Pancreas (tissue), 10 donors: ENCODE results near the gene IQCK. TPM values are rescaled to one million over a fixed set of nuclear protein-coding genes. Genes with fewer than 3 reads are reported as not detected.
A peak's percentile ranks its signal among the peaks of the same experiment; 100 is the strongest.

ENCODE experiments used
- ATAC-seq, 4 donors: fragments of 200-7000 bp; cut with Tn5 transposase; one replicate each; pipeline versions ENCODE4 v1.8.0 to v1.9.1; 2020; ENCODE audit warnings: mild to moderate bottlenecking in 4 of 4, moderate library complexity in 4 of 4
- DNase-seq, 6 donors: peaks; one replicate each; pipeline ENCODE4 v3.0.0-alpha.2; 2020
- FAIRE-seq: peaks from 2 replicates; lab custom pipeline; 2012; peaks lifted over from hg19 to GRCh38; lab: Jason Lieb, UNC
- H3K27ac ChIP-seq, 4 donors: fragments of 200-600 bp; sonication (generic); 1 replicate in 3 of 4; 2 replicates in 1 of 4; pipeline versions ENCODE4 v1.5.0 to v1.8.0; 2020
- H3K27me3 ChIP-seq, 4 donors: fragments of 200-600 bp; one replicate each; pipeline ENCODE4 v1.8.0; 2021
- H3K36me3 ChIP-seq, 3 donors: fragments of 200-600 bp; sonication (generic) in 1 of 3; one replicate each; pipeline versions ENCODE4 v1.5.0 to v1.8.0; 2020 to 2021
- H3K4me1 ChIP-seq, 3 donors: fragments of 200-600 bp; one replicate each; pipeline ENCODE4 v1.8.0; 2021
- H3K4me3 ChIP-seq, 4 donors: fragments of 200-600 bp; sonication (generic) in 2 of 4; one replicate each; pipeline versions ENCODE4 v1.5.0 to v1.8.0; 2020 to 2021
- H3K9me3 ChIP-seq, 4 donors: fragments of 200-600 bp; one replicate each; pipeline ENCODE4 v1.8.0; 2021
- WGBS, 2 donors: extraction: QIAGEN DNeasy Blood & Tissue Kit; methylation state at CpG; one replicate each; pipeline ENCODE4 v1.1.7; 2013; 5-methylcytosine and 5-hydroxymethylcytosine counted together
- intact Hi-C, 3 donors: fragments of 100-400 bp; cut with DNase I; formaldehyde crosslinking; loops; one replicate each; pipeline versions ENCODE4 v1.11.1 to v1.14.2; 2022
- polyA plus RNA-seq, 2 donors: library from polyadenylated mRNA; stranded (reverse); fragments of 200-250 nt; gene quantifications; one replicate each; pipeline ENCODE4 v1.2.3, GENCODE V29; 2013
- total RNA-seq, 6 donors: library from RNA; stranded (reverse); fragmentation: NEBNext Ultra II Directional in 4 of 6; extraction: Animal tissue kit (Norgen Biotek cat#: 25700) in 4 of 6; gene quantifications; one replicate each; pipeline versions ENCODE4 v1.2.1 to v1.2.4, GENCODE V29; 2021 to 2023
- TF ChIP-seq, protein P1 (sequence below), 4 donors: fragments of 200-600 bp; sonication (generic) in 3 of 4; IDR thresholded peaks; one replicate each; pipeline versions ENCODE4 v1.5.0 to v1.8.0; 2021; ENCODE audit warnings: antibody characterized with exemption in 4 of 4
- donor health status: healthy with polysubstance abuse.
- donor health status: DM: no; HTN: no; CAD: no; lungs with moderate emphysema.
- donor health status: DM: no; HTN: no; CAD: no.
- donor health status: control.
- donor health status: control.
- donor health status: Bipolar disorder and iron deficiency.
- donor health status: DM: yes; HTN: yes; CAD: no.
- donor health status: DM: no; HTN: no; CAD: no.
- donor health status: DM: no; HTN: no; CAD: no.
- donor health status: DM: yes; HTN: yes; CAD: no.

IQCK gene
- total and polyA plus RNA-seq, 8 donors: 6.7 to 15.5 (median 10.9) TPM

DNA sequence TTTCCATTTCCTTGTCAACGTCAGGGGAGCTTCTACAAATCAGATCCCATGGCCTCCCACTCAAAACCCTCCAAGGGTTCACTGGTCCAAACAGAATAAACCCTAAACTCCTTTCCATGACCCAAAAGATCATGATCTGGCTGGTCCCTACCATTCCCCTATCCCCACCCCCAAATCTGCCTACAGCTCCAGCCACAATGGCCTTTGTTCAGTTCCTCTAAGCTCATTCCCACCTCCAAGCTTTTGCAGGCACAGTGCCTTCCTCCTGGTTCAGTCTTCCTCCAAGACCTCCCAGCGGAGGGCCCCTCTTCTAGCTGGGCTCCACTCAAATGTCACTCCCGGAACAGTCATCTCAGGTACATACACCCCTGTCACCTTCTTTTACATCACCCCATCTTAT, 164.6 kb downstream of the IQCK start:
- DNase-seq (no peak), ATAC-seq (no peak), FAIRE-seq (no peak)
- H3K9me3 ChIP-seq: no peaks in the 10 kb centered on the region
- TF ChIP-seq, protein P1, sequence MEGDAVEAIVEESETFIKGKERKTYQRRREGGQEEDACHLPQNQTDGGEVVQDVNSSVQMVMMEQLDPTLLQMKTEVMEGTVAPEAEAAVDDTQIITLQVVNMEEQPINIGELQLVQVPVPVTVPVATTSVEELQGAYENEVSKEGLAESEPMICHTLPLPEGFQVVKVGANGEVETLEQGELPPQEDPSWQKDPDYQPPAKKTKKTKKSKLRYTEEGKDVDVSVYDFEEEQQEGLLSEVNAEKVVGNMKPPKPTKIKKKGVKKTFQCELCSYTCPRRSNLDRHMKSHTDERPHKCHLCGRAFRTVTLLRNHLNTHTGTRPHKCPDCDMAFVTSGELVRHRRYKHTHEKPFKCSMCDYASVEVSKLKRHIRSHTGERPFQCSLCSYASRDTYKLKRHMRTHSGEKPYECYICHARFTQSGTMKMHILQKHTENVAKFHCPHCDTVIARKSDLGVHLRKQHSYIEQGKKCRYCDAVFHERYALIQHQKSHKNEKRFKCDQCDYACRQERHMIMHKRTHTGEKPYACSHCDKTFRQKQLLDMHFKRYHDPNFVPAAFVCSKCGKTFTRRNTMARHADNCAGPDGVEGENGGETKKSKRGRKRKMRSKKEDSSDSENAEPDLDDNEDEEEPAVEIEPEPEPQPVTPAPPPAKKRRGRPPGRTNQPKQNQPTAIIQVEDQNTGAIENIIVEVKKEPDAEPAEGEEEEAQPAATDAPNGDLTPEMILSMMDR (IDR thresholded peaks at IDR 0.05): no peak
- no peaks in the 10 kb centered on the region for H3K27me3 ChIP-seq
- intact Hi-C loops: loop anchor here (10.0 kb wide), 2 partner anchors 168 to 288 kb away; partner anchors contain the start of genes IQCK (in 2 of the 3) and KNOP1 (in 2 of the 3)
- WGBS, 2 donors: 67 to 82% methylated on average over 3 of the region's 3 CpGs
- H3K36me3 ChIP-seq: no peaks in the 10 kb centered on the region
- peak overlapping the region in 2 of 4 donors; percentile 74 to 82 for H3K4me3 ChIP-seq
- peaks cover 0 to 13% (median 6%) of the 10 kb centered on the region in 3 donors for H3K4me1 ChIP-seq
- H3K27ac ChIP-seq: peak overlapping the region in 3 of 4 donors; percentile 55 to 82 (median 76)

DNA sequence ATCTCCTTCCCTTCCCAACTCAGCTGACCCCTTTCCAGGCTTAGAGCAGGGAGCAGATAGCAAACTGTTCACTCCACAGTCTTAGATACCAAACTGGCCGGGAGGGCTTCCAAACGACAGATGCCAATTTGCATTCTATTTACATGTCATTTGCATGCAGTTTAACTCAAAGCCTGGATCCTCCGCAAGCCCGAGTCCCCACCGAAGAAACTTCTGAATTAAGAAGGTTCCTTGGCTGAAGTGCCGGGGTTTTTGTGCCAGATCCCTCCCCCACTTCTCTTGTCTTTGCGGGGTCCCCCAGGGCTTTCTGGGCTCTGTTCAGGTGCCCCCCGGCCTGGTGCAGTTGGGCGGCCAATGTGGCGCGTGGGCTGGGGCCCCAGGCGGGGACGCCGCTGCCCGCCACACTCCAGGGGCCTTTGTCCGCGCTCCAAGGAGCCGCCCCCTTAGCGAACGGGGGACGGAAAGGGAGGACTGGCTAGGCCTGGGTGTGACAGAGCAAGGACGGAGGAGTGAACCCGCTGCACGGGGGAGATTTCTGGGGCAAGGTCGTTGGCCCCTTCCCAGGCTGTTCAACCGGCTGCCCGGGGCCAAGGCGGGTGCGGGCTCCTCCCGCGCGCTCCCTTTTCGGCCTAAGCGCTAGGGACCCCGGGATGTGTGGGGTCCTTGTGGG, 165.4 kb downstream of the IQCK start:
- TF ChIP-seq, protein P1 (IDR thresholded peaks at IDR 0.05): no peak
- Histone ChIP-seq H3K4me1 (peaks cover 0 to 13% (median 6%) of the 10 kb centered on the region in 3 donors), H3K4me3 (peak overlapping the region; percentile 38 to 82 (median 68)), H3K36me3 (no peaks in the 10 kb centered on the region), H3K9me3 (no peaks in the 10 kb centered on the region), H3K27me3 (no peaks in the 10 kb centered on the region), H3K27ac (peak overlapping the region in 3 of 4 donors; percentile 55 to 82 (median 76))
- DNase-seq (peak; percentile 34 to 80 (median 50)), ATAC-seq (peak; percentile 15 to 32 (median 26)), FAIRE-seq (no peak)
- intact Hi-C loops: loop anchor here (10.0 kb wide), 2 partner anchors 169 to 289 kb away; partner anchors contain the start of genes IQCK (in 2 of the 3) and KNOP1 (in 2 of the 3)
- 5 to 18% methylated on average over 32 to 35 of the region's 35 CpGs for WGBS, 2 donors

DNA sequence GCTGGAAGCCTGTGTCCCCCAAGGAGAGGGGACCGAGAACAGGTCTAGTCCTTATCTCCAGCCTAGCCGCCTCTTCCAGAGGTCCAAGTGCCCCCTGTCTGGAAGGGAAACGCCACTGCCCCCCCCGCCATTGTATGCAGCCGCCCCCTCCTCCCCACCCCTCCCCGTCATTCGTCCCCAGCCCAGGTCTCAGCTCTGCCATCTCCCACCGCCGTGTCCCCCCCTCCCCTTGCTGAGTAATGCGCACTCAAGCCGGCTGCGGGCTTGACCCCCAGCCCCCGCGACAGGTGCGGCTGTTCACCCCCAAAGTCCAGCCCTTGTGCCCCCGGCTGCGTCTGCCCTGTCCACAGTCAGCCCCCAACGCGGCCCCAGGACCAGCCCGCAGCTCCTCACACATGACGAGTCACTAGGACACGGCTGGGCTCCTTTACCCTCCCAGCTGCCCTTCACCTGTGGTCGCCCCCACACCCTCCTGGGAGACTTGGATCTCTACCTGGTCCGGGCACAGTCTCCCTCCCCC, 166.0 kb downstream of the IQCK start:
- FAIRE-seq (no peak), ATAC-seq (peak; percentile 16 to 35 (median 32)), DNase-seq (peak; percentile 31 to 76 (median 52))
- Histone ChIP-seq H3K36me3 (no peaks in the 10 kb centered on the region), H3K4me3 (peak overlapping the region; percentile 38 to 82 (median 68)), H3K27ac (peak overlapping the region in 3 of 4 donors; percentile 55 to 82 (median 76)), H3K9me3 (no peaks in the 10 kb centered on the region), H3K27me3 (no peaks in the 10 kb centered on the region), H3K4me1 (peaks cover 0 to 13% (median 6%) of the 10 kb centered on the region in 3 donors)
- 1% methylated on average over 18 to 24 of the region's 24 CpGs for WGBS, 2 donors
- TF ChIP-seq, protein P1 (IDR thresholded peaks at IDR 0.05): no peak
- intact Hi-C loops: loop anchor here (10.0 kb wide), 2 partner anchors 169 to 289 kb away; partner anchors contain the start of genes IQCK (in 2 of the 3) and KNOP1 (in 2 of the 3)

DNA sequence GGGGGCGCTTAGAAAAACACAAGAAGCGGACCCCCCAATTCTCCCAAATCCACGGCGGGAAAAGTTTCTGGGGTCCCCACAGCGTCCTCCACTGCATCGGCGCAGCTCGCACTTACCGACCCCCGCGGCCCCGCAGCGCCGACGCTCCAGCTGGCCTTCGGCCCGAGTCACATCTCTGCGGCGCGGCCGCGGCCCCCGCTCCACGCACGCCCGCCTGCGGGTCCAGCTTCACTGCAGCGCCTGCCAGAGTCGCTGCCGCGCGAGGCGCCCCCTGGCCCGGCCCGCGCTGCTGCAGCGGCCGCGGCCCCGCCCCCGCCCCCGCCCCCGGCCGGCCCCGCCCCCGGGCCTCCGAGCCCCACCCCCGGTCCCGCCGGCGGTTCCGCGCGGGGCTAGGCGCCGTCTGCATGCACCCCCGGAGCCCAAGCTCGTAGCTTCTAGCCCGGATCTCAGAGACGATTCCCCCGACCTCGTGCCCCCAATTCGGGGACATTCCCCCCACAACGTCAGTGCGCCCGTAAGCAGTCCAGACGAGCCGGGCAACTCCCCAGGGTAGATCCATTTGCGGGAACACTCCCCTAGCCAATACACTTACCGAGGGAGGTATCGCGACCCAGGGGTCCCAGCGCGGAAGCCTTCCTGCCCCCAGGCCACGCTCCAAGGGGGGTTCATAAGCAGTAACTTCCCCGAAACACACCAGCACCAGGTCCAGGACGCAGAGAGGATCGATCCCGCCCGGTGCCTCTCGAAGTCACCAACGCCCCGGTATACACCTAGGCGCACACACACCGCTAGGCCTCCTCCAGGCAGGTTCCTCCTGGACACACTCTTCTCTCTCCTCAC, 166.8 kb downstream of the IQCK start, which contains the start of gene GPRC5B:
Gene GPRC5B, minus strand, starts transcription at position 238 of the 840 bp plus-strand sequence. CDS start 12,003 bp downstream, outside the sequence.
- peaks cover 0 to 10% (median 6%) of the 10 kb centered on the region in 3 donors for H3K4me1 ChIP-seq
- H3K27ac ChIP-seq: peak within 1 kb of the TSS in 3 of 4 donors; percentile 55 to 82 (median 76)
- FAIRE-seq: no peak

More for the DNA sequence above, 166.8 kb downstream of the IQCK start, which contains the start of gene GPRC5B:
- TF ChIP-seq, protein P1 (IDR thresholded peaks at IDR 0.05): no peak
- Histone ChIP-seq H3K27me3 (no peaks in the 10 kb centered on the region), H3K9me3 (no peaks in the 10 kb centered on the region), H3K36me3 (no peaks in the 10 kb centered on the region), H3K4me3 (peak within 1 kb of the TSS; percentile 38 to 82 (median 68))
- intact Hi-C loops: loop anchor here (5.0 to 10.0 kb wide), 4 partner anchors 170 to 290 kb away; partner anchors contain the start of genes IQCK (in 2 of the 3) and KNOP1 (in 2 of the 3)
- peak; percentile 42 to 83 (median 67) for DNase-seq
- peak; percentile 66 to 77 (median 70) for ATAC-seq
- WGBS, 2 donors: 1% methylated on average over 62 to 85 of the region's 85 CpGs
